Eye (tissue), 1 donor: ENCODE data around the gene CLDN5.

Experiments
- DNase-seq: peaks from one replicate; pipeline ENCODE4 v3.0.0-alpha.2; 2015

The CLDN5 gene

GRCh38 chr22:19501897-19502447 is 22.2 kb downstream of the CLDN5 start:
- DNase-seq, result no peak

GRCh38 chr22:19499880-19500242 is 24.3 kb downstream of the CLDN5 start:
- DNase-seq, result no peak

DNA sequence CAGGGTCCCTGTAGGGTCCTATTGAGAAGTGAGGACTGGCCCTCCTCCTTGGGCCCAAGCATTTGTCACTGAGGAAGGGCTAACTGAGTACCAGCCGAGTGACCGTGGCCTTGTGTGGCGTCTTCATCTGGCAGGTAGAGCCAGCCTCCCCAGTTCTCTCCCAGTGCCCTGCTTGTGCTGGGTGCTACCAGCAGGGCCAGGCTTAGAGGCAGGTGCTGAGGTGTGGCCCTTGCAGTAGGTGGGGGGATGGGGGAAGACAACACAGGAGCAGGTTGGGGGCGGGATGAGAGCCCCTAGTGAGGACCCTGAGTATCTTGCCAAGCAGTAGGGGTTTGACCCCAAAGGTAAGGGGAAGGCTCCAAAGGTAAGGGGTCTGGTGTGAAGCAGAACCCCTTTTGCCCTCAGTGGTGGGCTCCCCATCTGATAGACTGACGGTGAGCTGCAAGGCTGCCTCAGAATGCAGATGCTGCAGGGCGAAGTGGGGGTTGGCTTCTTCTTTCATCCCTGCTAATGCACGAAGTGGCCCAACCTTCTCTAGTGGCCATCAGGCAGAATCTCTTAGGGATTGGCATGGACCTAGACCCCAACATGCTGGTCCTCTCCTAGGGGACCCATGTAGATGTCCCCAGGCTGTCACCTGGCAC is 24.9 kb downstream of the CLDN5 start:
- DNase-seq, result no peak

DNA sequence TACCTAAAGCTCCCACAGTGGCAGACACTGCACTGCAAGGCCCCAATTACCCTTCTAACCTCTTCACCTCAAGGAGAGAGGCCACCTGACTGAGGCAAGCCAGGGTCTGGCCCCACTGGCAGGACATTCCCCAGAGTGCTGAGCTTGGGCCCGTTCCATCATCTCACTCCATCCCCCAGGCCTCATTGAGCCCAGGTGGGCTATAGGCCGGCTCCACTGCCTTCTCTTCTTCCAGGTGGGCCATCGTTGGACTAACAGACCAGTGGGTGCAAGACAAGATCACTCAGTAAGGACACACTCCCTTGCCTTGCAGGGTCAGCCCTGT is 25.4 kb downstream of the CLDN5 start:
- DNase-seq, result no peak

GRCh38 chr22:19498154-19498865 is 25.9 kb downstream of the CLDN5 start:
- DNase-seq, result no peak

DNA sequence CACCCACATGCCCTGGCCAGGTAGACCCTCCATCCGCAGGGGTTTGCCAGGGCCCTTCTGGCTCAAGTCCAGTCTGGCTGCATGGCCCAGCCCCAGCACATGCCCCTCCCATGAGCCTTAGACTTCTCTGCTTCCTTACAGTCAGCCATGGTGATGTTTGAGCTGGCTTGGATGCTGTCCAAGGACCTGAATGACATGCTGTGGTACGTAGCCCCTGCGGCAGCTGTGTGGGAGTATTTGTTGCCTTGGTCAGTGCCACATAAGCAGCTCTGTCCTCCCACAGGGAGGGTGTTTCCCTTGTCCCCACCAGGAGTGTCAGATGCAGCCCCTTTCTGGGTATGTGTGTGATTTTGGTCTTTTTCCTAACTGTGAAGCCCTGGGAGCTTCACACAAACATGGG is 27.0 kb downstream of the CLDN5 start:
- DNase-seq, result no peak

- no peak for DNase-seq
Observed at GRCh38 chr22:19496324-19496630, 27.9 kb downstream of the CLDN5 start.

DNA sequence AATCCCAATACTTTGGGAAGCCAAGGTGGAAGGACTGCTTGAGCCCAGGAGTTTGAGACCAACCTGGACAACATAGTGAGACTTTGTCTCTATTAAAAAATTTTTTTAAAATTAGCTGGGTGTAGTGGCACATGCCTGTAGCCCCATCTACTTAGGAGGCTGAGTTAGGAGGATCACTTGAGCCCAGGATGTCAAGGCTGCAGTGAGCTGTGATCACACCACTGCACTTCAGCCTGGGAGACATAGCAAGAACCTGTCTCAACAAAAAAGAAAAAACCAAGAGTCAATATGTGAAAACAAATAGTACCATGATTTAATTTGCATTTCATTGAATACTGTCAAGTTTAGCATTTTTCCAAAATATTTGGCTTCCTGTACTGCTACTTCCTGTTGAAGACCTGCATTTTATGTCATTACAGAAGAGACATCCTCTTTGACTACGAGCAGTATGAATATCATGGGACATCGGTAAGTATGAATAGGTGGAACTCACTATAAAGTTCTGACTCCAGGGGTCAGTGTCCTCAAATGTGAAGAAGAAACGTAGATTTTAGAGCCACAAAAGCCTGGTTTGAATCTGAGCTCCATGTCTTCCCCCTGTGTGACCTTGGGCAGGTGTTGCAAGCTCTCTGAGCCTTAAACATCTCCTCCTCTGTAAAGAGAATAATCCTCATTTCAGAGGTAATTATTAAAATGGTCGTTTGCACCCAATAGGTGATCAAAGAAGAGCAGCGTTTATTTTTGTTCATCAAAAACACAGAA is 28.5 kb downstream of the CLDN5 start:
- DNase-seq, result no peak

DNA sequence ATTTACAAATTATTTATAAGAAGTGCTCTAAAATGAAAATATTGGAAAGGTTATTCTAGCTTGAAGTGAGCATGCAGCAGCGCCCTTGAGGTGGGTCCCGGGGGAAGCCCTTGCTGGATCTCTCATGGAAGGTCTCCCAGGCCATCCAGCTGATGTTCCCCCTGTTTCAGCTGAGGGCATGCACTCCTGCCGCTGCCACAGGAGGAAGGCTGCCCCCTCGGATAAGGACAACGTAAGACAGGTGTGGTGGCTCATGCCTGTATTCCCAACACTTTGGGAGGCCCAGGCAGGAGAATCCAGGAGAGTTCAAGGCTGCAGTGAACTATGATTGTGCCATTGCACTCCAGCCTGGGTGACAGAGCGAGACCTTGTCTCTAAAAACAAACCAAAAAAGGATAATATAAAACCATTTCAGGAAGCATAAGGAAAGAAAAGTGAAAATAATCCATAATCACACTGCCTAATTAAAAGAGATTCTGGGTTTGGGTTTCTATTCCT is 29.5 kb downstream of the CLDN5 start:
- no peak for DNase-seq

- DNase-seq, result no peak
Observed at GRCh38 chr22:19494001-19494560, 30.1 kb downstream of the CLDN5 start.

DNA sequence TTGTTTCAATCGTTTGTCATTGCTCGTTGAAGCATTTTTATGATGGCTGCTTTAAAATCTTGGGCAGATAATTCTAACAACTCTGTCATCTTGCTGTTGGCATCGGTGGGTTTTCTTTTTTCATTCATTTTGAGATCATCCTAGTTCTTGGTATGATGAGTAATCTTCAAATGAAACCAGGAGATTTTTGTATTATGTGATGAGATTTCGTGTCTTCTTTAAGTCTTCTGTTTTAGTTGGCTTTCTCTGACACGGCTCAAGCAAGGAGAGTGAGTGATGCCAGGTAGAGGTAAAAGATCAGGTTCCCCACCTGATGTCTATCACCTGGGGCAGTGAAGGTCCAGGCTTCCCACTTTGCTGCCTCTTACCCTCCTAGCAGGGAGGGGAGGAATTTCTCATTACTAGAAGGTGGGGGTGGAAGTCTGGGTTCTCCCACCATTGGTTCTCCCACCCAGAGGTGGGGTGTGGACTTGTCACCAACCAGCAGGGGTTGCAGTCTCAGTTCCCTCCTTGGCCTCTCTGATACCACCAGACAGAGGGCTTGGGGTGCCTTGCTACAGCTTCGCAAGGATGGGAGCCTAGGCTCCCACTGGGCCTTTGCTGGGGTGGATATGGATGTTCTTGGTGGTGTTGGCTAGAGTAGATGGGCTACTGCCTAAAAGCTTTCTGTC is 31.6 kb downstream of the CLDN5 start:
- no peak for DNase-seq

DNA sequence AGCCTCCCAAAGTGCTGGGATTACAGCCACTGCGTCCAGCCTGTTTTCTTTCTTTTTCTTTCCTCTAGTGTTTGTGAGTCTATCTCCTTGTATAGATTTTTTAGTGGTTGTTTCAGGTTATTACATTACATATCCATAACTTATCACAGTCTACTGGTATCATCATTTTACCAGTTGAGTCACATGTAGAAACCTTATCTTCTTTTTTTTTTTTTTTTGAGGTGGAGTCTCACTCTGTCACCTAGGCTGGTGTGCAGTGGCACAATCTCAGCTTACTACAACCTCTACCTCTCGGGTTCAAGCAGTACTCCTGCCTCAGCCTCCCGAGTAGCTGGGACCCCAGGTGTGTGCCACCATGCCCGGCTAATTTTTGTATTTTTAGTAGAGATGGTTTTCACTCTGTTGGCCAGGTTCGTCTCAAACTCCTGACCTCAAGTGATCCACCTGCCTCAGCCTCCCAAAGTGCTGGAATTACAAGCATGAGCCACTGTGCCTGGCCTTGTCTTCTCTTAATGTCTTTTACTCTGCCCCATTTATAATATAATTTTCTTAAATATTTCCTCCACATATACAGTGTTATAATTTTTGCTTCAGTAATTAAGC is 33.5 kb downstream of the CLDN5 start:
- DNase-seq, result no peak

- no peak for DNase-seq
Observed at GRCh38 chr22:19488884-19489843, 35.0 kb downstream of the CLDN5 start.

GRCh38 chr22:19488285-19488684 is 35.9 kb downstream of the CLDN5 start:
- DNase-seq, result no peak

- DNase-seq, result no peak
Observed at GRCh38 chr22:19483481-19484244, 40.5 kb downstream of the CLDN5 start.

DNA sequence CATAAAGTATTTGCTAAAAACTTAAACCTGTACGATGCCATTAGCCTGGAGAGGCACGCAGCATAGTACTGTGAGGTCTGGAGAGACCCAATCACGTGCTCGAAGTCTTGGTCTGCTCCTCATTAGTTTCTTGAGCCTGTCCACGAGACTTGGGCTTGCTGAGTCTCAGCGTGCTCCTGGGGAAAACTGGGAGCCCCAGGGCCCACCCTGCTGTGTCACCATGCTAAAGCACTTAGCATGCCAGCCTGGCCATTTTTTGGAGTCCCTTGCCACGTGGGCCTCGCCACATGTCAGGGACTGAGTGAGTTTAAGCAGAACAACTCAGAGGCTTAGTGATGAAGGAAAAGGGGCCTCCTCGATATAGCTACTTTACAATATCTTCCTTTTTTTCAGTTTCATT is 41.9 kb downstream of the CLDN5 start:
- DNase-seq, result no peak

GRCh38 chr22:19480789-19481188 is 43.4 kb downstream of the CLDN5 start:
- DNase-seq, result no peak

- DNase-seq, result no peak
Observed at GRCh38 chr22:19480173-19480568, 44.0 kb downstream of the CLDN5 start.

DNA sequence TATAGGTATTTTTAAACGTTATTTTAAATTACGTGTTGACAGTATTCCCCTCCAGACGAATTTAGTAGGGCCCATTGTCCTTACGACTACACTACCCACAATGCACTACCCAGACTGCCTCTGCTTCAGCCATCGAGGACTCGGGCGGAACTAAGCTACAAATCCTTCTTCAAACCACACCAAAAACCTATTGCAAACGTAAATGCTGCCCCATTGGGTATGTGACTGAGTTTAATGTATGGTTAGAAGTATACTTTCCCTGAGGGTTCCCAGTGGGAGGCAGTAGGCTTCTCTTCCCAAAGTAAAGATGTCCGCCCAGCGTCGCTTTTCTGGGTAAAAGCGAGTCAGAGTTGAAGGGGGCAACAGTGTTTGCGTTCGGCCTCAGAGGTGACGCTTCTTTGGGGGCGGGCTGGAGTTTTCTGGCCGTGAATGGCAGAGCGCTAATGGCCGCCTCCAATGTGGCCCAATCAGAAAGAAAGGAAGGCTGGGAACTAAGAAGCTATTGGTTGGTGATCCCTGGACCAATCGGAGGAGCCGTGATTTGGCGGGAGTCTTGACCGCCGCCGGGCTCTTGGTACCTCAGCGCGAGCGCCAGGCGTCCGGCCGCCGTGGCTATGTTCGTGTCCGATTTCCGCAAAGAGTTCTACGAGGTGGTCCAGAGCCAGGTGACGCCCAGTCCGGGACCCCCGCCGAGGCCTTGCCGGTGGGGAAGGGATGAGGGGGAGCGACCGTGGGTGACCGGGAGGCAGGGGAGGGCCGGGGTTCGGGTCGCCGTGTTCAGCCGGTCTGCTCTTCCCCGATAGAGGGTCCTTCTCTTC is 44.6 kb downstream of the CLDN5 start, which contains the start of gene CDC45:
Gene CDC45 (plus strand): TSS at position 566 of the 818 bp plus-strand sequence. CDS start 49 bp downstream, at position 615.
- DNase-seq, result peak; percentile 100
